ENCODE data around the gene NEDD8. TPM values are rescaled to one million over a fixed set of nuclear protein-coding genes. Genes with fewer than 3 reads are reported as not detected.
"Not testable (repeated sequence)": the region's sequence is repeated elsewhere in the genome, so short reads cannot be mapped to it uniquely, and the experiment has no call there.

NEDD8 gene
- total RNA-seq, 1 experiment from 2014 or later: 207 TPM

DNA sequence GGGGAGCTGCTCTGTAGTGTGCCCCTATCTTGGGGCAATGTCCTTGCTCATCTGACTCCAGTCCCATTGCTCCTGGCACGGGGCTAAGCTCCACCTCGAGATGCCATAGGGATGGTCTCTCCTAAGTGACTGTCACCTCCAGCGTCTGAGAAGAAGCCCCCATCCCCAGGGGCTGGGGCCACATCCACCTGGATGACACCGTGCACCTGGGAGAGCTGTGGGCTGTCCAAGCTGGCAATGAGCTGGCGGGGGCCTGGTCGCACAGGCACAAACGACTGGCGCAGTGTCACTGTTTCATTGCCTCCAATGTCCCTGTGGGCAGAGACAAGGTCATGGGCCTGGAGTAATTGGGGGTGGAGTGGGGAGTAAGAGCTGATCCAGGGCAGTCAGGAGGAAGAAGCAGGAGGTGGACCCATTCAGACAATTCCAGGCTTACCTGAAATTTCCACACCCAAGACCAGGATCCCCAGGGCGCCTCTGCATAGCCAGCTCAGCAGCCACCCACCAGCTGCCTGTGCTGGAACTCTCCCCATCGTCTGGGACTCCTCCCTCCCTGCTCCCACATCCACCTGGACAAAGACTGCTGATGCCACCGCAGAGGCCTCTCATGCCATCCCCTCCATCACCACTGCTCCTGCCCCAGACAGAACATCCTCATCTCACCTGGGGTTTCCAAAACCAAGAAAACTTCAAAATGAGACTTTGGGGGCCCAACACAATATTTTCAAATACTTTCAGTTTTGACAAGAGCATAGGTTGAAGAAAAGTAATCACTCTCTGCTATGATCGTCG, 17.3 kb upstream of the NEDD8 start:
- DNase-seq (ENCODE audit: extremely low read depth, low read depth): no peak

DNA sequence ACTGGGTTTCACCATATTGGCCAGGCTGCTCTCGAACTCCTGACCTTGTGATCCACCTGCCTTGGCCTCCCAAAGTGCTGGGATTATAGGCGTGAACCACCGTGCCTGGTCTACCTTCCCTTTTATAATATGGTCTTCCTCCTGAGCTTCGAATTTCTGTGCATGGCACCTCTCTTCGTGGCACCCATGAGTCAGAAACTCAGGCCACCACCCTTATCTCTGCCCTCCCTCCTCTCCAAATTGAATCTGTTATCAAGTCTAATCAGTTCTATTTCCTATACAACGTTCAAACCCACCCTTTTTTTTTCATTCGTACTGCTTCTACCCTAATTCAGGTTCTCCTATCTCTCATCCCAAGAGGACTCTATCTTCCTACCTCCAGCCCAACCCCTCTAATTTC, 15.3 kb upstream of the NEDD8 start:
- DNase-seq (ENCODE audit: extremely low read depth, low read depth): no peak

DNA sequence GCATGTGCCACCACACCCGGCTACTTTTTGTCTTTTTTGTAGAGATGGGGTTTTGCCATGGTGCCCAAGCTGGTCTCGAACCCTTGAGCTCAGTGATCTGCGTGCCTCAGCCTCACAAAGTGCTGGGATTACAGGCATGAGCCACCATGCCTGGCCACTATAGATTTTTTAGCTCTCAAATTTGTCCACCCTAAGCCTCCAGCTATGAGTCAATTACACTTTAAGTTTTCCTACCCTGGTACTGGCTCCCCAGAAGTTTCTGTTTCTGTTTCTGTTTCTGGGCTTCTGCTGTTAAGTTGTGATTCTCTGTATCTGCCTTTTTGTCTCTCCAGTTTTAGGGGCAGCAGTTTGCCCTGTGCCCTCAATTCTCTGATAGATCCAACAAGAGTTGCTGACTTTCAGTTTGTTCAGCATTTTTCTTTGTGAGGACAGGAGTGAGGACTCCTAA, 14.6 kb upstream of the NEDD8 start:
- no peak for DNase-seq (ENCODE audit: extremely low read depth, low read depth)

DNA sequence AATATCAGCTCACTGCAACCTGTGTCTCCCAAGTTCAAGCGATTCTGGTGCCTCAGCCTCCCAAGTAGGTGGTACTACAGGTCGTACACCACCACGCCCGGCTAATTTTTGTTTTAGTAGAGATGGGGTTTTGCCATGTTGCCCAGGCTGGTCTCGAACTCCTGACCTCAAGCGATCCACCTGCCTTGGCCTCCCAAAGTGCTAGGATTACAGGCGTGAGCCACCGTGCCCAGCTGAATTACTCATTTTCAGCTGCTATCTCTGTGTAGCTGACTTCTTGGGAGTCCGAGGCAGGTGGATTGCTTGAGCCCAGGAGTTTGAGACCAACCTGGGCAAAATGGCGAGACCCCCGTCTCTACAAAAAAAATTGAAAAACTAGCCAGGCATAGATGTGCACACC, 13.2 kb upstream of the NEDD8 start:
- DNase-seq (ENCODE audit: extremely low read depth, low read depth): not testable (repeated sequence)

DNA sequence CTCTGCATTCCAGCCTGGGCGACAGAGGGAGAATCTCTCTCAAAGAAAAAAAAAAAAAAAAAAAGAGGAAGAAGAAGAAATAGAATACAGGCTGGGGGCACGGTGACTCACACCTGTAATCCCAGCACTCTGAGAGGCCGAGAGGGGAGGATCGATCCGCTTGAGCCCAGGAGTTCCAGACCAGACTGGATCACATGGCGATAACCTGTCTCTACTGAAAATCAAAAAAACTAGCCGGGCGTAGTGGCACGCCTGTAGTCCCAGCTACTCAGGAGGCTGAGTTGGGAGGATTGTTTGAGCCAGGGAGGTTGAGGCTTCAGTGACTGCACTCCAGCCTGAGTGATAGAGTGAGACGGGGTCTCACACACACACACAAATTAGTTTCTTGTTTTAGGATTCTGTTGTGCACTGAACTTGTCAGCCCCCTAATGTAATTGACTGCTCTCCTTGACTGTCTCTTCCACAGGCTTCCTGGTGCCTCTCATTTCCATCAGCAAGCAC, 11.2 kb upstream of the NEDD8 start:
- no peak for DNase-seq (ENCODE audit: extremely low read depth, low read depth)

DNA sequence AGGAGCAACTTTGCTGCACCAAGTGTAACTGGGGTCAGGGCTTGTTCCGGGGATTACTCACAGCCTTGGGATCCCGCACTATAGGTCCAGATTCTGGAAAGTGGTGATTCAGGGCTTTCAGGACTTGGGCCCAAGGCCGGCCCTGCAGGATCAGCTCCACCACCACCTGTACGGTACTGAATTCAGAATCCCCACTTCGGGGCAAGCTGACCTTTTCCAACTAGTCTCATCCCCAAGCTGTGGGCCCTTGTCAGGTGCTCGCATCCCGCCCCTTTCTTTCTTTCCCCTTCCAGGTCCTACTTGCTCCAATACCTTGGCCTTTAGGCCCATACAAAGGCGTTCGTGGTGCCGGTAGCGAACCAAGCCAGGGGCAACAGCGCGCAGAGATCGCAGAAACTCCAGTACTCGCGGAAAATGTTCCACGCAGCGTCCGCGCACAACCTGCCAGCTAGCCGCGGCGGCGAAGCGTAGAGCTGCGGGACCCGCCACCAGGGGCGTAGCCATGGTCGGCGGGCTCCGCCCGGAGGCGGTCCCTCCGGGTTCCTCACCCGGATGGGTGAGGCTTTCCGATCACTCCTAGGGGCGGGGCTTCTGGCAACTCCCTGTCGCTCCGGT, 9.8 kb upstream of the NEDD8 start:
- DNase-seq (ENCODE audit: extremely low read depth, low read depth): peak; percentile 90

DNA sequence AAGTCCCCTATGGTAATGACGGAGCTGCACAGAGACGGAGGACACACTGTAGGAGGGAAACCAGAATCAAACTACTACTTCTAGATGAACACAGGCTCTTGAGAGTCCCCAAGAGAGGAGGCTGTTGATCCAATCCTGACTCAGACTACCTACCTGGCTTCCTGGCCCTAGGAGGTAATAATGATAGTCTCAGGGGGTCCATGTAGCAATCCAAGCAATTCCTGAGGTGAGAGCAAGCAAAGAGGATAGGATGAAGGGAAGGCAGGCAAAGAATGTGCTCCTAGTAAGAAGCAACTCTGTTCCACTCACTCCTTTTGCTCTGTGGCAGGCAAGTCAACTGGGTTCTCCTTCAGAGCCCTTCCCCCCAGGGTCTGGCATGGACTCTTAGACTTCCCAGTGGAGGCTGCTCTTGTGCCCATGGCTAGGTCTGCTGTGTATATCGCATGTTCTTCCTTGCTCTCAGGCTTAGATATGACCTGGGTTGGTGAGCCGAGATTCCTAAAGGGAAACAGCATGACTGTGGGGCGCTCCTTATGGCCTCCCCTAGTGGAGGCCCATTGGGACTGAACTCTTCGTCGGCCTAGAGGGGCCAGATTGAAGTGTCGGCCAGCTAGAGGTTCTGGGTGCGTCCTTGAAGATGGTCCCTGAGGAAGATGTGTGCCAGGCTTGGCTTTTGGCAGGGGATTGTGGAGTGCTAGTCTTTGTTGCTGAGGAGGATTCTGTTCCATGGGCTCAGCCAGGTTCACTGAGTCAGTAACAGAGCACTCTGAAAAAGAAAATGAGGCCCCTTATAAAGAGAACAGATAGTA, 8.1 kb upstream of the NEDD8 start:
- DNase-seq (ENCODE audit: extremely low read depth, low read depth): no peak

DNA sequence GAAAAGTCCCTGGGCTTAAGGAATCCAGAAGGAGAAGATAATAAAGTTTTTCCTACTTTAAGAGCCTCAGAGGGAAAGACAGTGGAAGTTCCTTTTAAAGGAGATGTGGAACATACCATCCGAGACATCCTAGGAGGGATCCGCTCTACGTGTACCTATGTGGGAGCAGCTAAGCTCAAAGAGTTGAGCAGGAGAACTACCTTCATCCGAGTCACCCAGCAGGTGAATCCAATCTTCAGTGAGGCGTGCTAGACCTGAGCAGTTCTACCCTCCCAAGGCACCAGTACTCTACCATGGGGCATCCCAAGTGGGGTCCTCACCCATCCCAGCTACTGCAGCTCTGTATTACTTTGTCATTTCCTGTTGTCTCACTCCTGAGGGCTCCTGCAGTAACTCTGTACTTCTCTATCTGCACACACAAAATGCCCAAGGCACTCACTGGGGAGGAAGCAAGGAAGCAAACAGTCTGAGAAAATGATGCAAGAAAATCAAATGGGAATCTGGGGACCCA, 6.4 kb upstream of the NEDD8 start:
- no peak for DNase-seq (ENCODE audit: extremely low read depth, low read depth)

DNA sequence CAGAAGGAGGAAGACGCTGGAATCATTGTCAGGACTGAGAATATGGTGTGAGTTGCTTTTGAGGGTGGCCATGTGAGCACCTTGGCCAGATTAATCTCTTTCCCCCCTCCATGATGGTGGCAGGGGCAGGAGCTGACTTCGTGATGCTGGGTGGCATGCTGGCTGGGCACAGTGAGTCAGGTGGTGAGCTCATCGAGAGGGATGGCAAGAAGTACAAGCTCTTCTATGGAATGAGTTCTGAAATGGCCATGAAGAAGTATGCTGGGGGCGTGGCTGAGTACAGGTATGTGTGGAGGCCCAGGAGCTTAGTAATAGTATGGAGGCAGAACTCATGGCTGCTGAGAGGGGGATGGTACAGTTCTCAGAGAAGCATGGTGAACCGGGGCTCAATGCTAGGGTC, 6.0 kb upstream of the NEDD8 start:
- no peak for DNase-seq (ENCODE audit: extremely low read depth, low read depth)

DNA sequence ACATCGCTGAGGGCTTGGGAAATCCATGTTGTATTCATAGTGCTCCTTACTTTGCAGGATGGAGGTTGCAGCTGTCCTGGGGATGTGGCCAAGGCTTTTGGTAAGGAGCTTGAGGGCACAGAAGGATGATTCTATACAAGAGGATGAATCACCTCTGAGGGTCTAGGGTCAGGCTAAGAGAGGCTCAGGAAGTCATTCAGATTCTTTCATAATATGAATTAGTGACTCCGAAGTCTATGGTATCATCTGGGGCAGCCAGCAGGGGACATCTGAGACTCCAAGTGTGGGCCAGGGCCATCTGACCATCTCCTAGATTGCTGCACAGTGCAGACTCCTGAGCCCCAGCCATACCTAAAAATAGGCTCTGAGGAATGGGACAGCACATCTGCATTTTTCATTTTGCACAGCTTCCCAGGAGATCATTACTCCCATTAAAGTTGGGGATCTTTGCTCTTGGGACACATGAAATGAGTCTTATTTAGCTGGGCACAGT, 5.3 kb upstream of the NEDD8 start:
- no peak for DNase-seq (ENCODE audit: extremely low read depth, low read depth)

DNA sequence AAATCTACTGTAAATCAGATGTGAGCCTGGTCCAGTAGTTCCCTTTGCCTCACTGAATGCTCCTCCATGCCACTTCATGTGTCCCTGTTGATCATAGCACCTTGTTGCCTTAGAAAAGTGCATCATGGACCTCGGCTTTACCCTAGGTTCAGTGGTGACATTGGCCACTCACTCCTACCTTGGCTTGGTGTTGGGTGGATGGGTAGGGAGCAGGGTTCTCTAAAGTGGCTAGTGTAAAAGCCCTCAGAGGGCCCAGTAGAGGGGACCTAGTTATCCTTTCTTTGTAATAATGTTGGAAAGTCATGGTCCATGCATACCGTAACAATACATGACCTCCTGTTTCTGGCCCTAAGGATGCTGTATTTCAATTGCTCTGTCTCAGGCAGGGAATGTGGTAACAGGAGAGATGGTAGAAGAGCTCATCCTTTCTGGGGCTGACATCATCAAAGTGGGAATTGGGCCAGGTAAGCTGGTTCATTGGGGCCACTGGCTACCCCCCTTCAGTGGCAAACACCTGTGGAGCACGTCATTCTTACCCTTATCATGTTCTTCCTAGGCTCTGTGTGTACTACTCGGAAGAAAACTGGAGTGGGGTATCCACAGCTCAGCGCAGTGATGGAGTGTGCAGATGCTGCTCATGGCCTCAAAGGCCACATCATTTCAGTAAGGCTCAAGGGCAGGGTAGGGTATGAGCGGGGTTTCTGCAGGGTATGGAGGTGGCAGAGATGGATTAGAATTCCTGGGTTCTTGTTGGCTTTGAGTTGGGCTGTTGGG, 4.7 kb upstream of the NEDD8 start:
- no peak for DNase-seq (ENCODE audit: extremely low read depth, low read depth)

DNA sequence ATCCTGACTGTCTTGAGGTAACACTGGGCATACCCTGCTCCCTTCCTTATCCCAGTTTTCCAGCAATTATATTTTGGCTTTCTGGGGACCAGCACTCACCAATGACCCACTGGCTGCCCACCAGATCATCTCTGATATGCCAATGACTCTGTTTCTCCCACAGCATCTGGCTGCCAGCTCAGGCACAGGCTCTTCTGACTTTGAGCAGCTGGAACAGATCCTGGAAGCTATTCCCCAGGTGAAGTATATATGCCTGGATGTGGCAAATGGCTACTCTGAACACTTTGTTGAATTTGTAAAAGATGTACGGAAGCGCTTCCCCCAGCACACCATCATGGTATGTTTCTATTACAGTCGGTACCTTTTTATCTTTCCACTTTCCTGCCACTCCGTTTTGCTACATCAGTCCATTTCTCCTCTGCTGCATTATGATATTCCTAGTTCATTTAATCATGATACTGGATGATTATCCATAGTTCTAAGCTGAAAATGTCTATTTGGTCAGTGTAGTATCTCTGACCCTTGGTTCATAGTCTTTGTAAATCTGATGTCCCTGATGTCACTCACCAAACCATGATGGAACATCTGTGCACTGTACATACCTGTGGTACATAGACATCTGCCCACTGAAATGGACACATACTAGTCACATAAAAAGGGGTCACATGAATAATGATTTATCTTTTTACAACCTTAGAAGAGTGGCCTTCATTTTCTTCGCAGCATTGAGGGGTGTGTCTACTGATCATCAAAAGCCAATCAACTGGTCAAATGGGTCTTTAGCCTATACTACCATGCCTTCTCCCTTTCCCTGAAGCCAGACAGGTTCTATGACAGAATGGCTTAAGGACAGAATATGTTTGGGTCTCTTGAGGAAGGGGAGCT, 3.9 kb upstream of the NEDD8 start:
- DNase-seq (ENCODE audit: extremely low read depth, low read depth): no peak

DNA sequence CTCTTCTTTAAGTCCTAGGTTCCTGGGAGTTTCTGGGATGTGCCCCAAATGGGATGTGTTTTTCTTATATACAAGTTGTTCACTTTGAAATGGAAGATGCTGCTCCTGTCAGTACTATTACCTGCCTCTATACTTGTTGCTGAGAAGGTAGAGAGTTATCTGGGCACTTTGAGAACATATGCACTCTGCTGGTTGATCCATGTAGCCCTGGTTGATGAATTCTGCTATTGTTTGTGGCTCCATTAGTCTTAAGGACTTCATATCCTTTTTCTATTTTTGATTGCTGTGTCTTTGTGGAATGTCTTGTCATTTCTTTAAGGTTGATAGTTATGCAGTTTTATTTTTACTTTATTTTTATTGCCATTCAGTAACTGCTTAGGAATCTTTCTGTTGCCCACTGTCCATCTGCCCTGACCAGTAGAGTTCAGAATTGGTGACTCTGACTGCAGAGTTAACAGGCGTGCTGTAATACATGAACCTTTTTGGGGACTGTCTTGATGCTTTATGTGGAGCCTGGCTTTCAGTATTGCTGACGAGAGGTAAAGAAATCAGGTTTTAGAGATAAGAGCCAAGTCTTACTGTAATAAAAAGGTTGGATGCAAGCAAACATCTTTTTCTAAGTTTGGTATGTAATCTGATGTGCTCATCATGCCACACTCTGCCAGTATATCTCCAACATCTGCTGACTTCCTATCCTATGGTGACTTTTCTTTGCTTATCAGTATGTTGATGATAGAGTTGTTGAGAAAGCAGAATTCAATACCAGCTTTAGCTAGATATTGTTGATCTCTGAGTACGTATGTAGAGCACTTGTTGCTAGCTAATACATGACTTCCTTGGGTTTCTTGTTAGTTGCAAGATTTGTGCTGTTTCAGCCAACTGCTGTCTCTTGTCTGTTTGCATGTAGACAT, 2.2 kb upstream of the NEDD8 start:
- DNase-seq (ENCODE audit: extremely low read depth, low read depth): no peak

DNA sequence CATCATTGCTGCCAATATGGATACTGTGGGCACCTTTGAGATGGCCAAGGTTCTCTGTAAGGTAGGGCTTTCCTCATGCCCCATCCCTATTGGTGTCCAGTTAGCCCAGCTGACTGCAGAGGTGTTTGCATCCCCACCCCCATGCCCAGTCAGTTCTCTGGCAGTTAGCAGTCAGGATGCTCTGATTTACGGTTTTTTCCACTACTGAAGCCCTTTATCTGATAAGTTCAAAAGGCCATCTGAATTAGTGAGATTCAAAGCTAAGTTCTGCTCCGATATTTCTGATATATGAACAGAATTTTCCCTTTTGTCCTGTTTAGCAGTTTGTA, 1.3 kb upstream of the NEDD8 start:
- DNase-seq (ENCODE audit: extremely low read depth, low read depth): no peak

DNA sequence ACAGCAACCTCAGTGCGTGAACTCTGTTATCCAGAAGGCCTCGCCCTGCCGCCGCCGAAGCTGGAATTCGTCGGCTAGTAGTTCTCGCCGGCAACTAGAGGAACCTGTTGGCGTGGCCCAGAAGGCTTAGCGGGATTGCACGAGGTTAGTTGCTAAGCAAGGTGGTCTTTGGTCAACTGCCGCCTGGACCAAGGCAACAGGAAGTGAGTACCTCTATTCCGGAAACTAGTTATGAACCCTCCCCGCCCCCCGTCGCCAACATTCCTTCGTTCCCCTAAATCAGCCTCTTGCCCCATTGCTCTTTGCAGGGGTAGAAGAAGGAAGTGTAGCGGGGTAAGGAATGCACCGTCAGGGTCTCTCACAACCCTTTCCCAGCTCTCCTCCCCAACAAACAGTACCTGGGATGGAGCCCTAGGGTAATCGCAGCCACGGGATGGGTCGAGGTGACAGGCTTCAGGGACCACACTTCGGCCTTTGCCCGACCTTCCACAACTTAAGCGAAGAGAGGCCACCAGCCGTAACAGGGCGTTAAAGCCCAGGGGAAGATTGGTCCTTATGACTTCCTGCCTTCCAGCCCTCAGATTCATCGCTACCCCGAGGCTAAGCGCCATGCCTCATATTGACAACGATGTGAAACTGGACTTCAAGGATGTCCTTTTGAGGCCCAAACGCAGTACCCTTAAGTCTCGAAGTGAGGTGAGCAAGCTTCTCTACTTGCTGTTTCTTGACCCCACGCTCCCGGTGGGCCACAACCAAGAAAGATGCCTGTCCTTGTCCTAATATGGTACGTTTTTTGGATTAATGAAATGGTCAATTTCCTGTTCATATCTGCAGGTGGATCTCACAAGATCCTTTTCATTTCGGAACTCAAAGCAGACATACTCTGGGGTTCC, 724 bp upstream of the NEDD8 start, which contains the start of gene GMPR2:
TSS of gene GMPR2 (plus strand) at position 285 of the 893 bp plus-strand sequence. CDS start at position 610, 325 bp downstream.
- DNase-seq (ENCODE audit: extremely low read depth, low read depth): no peak

DNA sequence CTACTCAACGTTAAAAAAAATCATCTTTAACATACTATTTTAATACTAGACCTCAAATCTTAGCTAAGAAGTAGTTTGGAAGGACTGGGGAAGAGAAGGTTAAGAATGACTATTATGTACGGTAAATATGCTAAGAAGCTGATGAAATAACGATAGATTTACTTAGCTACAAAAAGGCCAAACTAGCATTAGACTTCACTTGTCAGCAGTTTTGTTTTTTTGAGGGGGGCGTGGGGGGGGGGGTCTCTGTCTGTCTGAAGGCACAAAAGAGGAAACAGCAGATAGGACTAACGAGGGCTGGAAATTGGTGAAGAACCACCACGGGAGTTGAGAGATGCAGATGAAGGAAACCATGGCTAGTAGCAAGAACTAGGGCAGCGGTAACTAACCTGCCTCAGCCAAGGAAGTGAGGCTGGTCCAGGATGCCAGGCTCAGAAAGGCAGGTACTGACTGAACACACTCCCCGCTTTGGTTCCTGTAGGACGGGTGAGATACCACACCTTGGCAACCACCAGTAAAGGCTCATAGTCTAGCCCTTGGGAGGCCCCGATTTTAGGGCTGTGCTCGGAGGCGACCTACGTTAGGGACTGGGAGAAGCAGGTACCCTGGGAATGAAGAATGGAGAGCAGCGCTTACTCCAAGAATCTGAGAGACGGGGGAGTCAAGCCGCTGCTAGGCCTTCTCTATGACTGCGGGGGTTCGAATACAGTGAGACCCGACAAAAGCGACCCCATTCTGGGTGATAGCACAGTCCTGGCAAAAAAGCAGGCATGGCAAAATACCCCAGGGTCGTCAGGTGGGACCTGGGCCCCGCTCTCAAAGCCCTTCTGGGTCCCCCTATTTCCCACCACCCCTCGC, 675 bp downstream of the NEDD8 start:
- DNase-seq (ENCODE audit: extremely low read depth, low read depth): no peak

All from NCI-H460 (cell line).